Suprapubic skin (tissue), 4 donors: ENCODE data around the gene KYAT1. TPM values are rescaled to one million over a fixed set of nuclear protein-coding genes. Genes with fewer than 3 reads are reported as not detected.
"Not testable (repeated sequence)": the region's sequence is repeated elsewhere in the genome, so short reads cannot be mapped to it uniquely, and the experiment has no call there.

ENCODE experiments used
- DNase-seq, 2 donors: peaks; one replicate each; pipeline ENCODE4 v3.0.0-alpha.2; 2019; ENCODE audit warnings: low spot score in 2 of 2
- H3K27ac ChIP-seq: fragments of 200-600 bp; sonication (generic); one replicate; pipeline ENCODE4 v1.5.1; 2019
- H3K27me3 ChIP-seq: fragments of 200-600 bp; sonication (generic); one replicate; pipeline ENCODE4 v1.5.1; 2019
- H3K36me3 ChIP-seq: fragments of 200-600 bp; sonication (generic); one replicate; pipeline ENCODE4 v1.5.1; 2019
- H3K4me1 ChIP-seq: fragments of 200-600 bp; sonication (generic); one replicate; pipeline ENCODE4 v1.5.1; 2019
- H3K4me3 ChIP-seq: fragments of 200-600 bp; sonication (generic); one replicate; pipeline ENCODE4 v1.5.1; 2019; ENCODE audit warnings: mild to moderate bottlenecking
- H3K9me3 ChIP-seq: fragments of 200-600 bp; sonication (generic); one replicate; pipeline ENCODE4 v1.5.1; 2019
- EP300 ChIP-seq: sonication (generic); formaldehyde crosslinking; IDR thresholded peaks from one replicate; pipeline ENCODE4 v1.6.1; 2017; ENCODE audit warnings: antibody characterized with exemption
- POLR2A ChIP-seq, 2 donors: fragments of 450-650 bp; IDR thresholded peaks; one replicate each; pipeline ENCODE4 v1.6.1; 2017; ENCODE audit warnings: antibody characterized with exemption in 2 of 2, mild to moderate bottlenecking in 2 of 2, moderate library complexity in 2 of 2
- POLR2AphosphoS5 ChIP-seq, 3 donors: sonication (generic); formaldehyde crosslinking; IDR thresholded peaks; one replicate each; pipeline ENCODE4 v1.6.1; 2017; ENCODE audit warnings: antibody characterized with exemption in 3 of 3
- WGBS: methylation state at CpG from one replicate; pipeline ENCODE4 v1.1.5; 2018; 5-methylcytosine and 5-hydroxymethylcytosine counted together
- total RNA-seq, 4 donors: library from RNA; depleted of rRNA; stranded (reverse); fragments of >200 nt; gene quantifications; one replicate each; pipeline ENCODE4 v1.1.0, GENCODE V29; 2016
- TF ChIP-seq, protein P1 (sequence below), 2 donors: fragments of 200-600 bp in 1 of 2; fragments of 450-650 bp in 1 of 2; sonication (generic) in 1 of 2; IDR thresholded peaks; one replicate each; pipeline ENCODE4 v1.5.1; 2016 to 2019; ENCODE audit warnings: antibody characterized with exemption in 2 of 2, mild to moderate bottlenecking in 1 of 2, moderate library complexity in 1 of 2

The KYAT1 gene
- total RNA-seq, 4 donors from 2014 or later, result 10.6 to 17.1 (median 14.6) TPM

DNA sequence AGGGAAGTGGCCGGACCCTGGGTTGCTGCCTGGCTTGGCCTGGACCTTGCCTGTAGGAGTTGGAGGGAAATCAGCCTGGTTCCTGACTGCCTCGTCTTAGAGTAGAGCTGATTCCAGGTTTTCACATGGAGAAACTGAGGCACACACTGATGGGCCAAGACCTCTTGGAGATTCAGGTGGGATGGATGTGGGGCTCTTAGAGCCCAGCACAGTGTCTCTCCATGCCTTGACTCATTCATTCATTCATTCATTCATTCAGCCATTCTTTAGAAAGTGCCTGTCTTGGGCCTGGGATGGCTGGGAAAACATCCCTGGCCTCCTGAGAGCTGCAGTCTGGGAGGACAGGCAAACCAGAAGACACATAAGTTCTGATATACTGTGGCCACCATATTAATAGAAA, 2.4 kb upstream of the KYAT1 start:
- H3K4me3 ChIP-seq, result peak overlapping the region; percentile 92
- TF ChIP-seq POLR2AphosphoS5 (IDR thresholded peaks at IDR 0.05) (no peak), POLR2A (IDR thresholded peaks at IDR 0.05) (no peak), EP300 (no peak)
- TF ChIP-seq, protein P1, sequence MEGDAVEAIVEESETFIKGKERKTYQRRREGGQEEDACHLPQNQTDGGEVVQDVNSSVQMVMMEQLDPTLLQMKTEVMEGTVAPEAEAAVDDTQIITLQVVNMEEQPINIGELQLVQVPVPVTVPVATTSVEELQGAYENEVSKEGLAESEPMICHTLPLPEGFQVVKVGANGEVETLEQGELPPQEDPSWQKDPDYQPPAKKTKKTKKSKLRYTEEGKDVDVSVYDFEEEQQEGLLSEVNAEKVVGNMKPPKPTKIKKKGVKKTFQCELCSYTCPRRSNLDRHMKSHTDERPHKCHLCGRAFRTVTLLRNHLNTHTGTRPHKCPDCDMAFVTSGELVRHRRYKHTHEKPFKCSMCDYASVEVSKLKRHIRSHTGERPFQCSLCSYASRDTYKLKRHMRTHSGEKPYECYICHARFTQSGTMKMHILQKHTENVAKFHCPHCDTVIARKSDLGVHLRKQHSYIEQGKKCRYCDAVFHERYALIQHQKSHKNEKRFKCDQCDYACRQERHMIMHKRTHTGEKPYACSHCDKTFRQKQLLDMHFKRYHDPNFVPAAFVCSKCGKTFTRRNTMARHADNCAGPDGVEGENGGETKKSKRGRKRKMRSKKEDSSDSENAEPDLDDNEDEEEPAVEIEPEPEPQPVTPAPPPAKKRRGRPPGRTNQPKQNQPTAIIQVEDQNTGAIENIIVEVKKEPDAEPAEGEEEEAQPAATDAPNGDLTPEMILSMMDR (IDR thresholded peaks at IDR 0.05), result no peak
- no peak for DNase-seq
- H3K9me3 ChIP-seq, result no peaks in the 10 kb centered on the region
- H3K36me3 ChIP-seq, result peaks cover 16% of the 10 kb centered on the region
- peaks cover 73% of the 10 kb centered on the region for H3K4me1 ChIP-seq
- no peak overlapping the region for H3K27ac ChIP-seq
- no peaks in the 10 kb centered on the region for H3K27me3 ChIP-seq
- 69% methylated on average over 2 of the region's 2 CpGs for WGBS

GRCh38 chr9:128882677-128883603, 1.2 kb upstream of the KYAT1 start:
- peak overlapping the region; percentile 97 for H3K27ac ChIP-seq
- no peaks in the 10 kb centered on the region for H3K9me3 ChIP-seq
- DNase-seq, result no peak
- 1% methylated on average over 19 of the region's 19 CpGs for WGBS
- TF ChIP-seq EP300 (no peak), POLR2A (IDR thresholded peaks at IDR 0.05) (no peak), POLR2AphosphoS5 (IDR thresholded peaks at IDR 0.05) (no peak)
- TF ChIP-seq, protein P1 (IDR thresholded peaks at IDR 0.05), result no peak
- peaks cover 68% of the 10 kb centered on the region for H3K4me1 ChIP-seq
- H3K27me3 ChIP-seq, result no peaks in the 10 kb centered on the region
- H3K36me3 ChIP-seq, result peaks cover 16% of the 10 kb centered on the region
- peak overlapping the region; percentile 92 for H3K4me3 ChIP-seq

GRCh38 chr9:128877852-128878251, 3.9 kb downstream of the KYAT1 start:
- DNase-seq, result no peak
- no peak overlapping the region for H3K27ac ChIP-seq
- 88% methylated on average over 5 of the region's 5 CpGs for WGBS
- TF ChIP-seq, protein P1 (IDR thresholded peaks at IDR 0.05), result no peak
- TF ChIP-seq POLR2A (IDR thresholded peaks at IDR 0.05) (no peak), POLR2AphosphoS5 (IDR thresholded peaks at IDR 0.05) (no peak), EP300 (no peak)
- H3K27me3 ChIP-seq, result no peaks in the 10 kb centered on the region
- H3K9me3 ChIP-seq, result no peaks in the 10 kb centered on the region
- H3K4me3 ChIP-seq, result no peak overlapping the region
- H3K36me3 ChIP-seq, result no peaks in the 10 kb centered on the region
- H3K4me1 ChIP-seq, result peaks cover 25% of the 10 kb centered on the region

GRCh38 chr9:128870941-128871265, 10.8 kb downstream of the KYAT1 start:
- H3K27ac ChIP-seq, H3K4me1 ChIP-seq, H3K27me3 ChIP-seq, DNase-seq, H3K36me3 ChIP-seq, H3K9me3 ChIP-seq, H3K4me3 ChIP-seq: not testable (repeated sequence)
- 90% methylated on average over 7 of the region's 7 CpGs for WGBS

DNA sequence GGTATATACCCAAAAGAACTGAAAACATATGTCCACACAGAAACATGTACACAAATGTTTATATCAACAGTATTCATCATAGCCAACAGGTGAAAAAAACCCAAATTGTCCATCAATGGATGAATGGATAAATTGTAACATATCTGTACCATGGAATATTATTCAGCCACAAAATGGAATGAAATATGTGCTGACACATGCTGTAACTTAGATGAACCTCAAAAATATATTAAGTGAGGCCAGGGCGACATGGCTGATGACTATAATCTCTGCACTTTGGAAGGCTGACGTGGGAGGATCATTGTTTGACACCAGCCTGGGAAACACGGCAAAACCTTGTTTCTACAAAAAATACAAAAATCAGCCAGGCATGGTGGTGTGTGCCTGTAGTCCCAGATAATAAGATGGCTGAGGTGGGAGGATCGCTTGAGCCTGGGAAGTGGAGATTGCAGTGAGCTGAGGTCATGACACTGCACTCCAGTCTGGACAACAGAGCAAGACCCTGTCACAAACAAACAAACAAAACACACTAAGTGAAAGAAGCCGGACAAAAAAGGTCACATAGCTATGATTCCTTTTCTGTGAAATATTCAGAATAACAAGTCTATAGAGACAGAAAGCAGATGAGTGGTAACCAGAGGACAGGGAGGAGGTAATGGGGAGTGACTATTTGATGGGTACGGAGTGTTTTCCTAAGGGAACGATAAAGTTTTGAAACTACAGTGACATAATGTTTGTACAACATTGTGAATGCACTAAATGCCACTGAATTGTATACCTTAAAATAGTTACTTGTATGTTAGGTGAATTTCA, 11.4 kb downstream of the KYAT1 start:
- Histone ChIP-seq H3K27me3 (no peaks in the 10 kb centered on the region), H3K9me3 (no peaks in the 10 kb centered on the region), H3K4me3 (no peak overlapping the region), H3K4me1 (no peaks in the 10 kb centered on the region), H3K36me3 (no peaks in the 10 kb centered on the region), H3K27ac (no peak overlapping the region)
- WGBS, result 92% methylated on average over 7 of the region's 7 CpGs
- no peak for DNase-seq
- TF ChIP-seq EP300, result no peak
- TF ChIP-seq POLR2AphosphoS5 (IDR thresholded peaks at IDR 0.05), result no peak
- TF ChIP-seq POLR2A (IDR thresholded peaks at IDR 0.05), result no peak
- TF ChIP-seq, protein P1 (IDR thresholded peaks at IDR 0.05), result no peak
